Prostate gland (tissue), 2 donors: ENCODE data around the gene HBB.

ENCODE experiments used
- CTCF ChIP-seq, 4 experiments: fragments of 200-600 bp in 2 of 4; fragments of 450-650 bp in 2 of 4; sonication (generic) in 2 of 4; IDR thresholded peaks; 1 replicate in 3 of 4; 2 replicates in 1 of 4; pipeline ENCODE4 v1.5.1; 2016 to 2019; ENCODE audit warnings: antibody characterized with exemption in 4 of 4, mild to moderate bottlenecking in 2 of 4, moderate library complexity in 2 of 4
- POLR2A ChIP-seq: fragments of 450-650 bp; IDR thresholded peaks from one replicate; pipeline ENCODE4 v1.6.1; 2016; ENCODE audit warnings: antibody characterized with exemption, mild to moderate bottlenecking
- POLR2AphosphoS5 ChIP-seq: sonication (generic); formaldehyde crosslinking; IDR thresholded peaks from one replicate; pipeline ENCODE4 v1.6.1; 2017; ENCODE audit warnings: antibody characterized with exemption

- TF ChIP-seq CTCF (IDR thresholded peaks at IDR 0.05) (no peak), POLR2A (no peak), POLR2AphosphoS5 (no peak)
Observed at GRCh38 chr11:5272395-5273017, 45.6 kb upstream of the HBB start.
